H9 (cell line): ENCODE measurements around the gene ABHD8. TPM values are rescaled to one million over a fixed set of nuclear protein-coding genes. Genes with fewer than 3 reads are reported as not detected.

Experiments used
- DNase-seq: peaks from one replicate; pipeline ENCODE4 v3.0.0-alpha.2; 2017
- H2AFZ ChIP-seq: one replicate; pipeline ENCODE4 v1.6.1; 2013; ENCODE audit warnings: mild to moderate bottlenecking, low read length, control low read depth, moderate library complexity
- H2AK5ac ChIP-seq: 2 replicates; pipeline ENCODE4 v1.6.1; 2013; ENCODE audit warnings: low read length, control low read depth, mixed read lengths; ENCODE audit not compliant: insufficient read length
- H2BK120ac ChIP-seq: one replicate; pipeline ENCODE4 v1.6.1; 2013; ENCODE audit warnings: low read depth, mild to moderate bottlenecking, low read length, control low read depth, inconsistent platforms; ENCODE audit not compliant: poor library complexity, severe bottlenecking
- H2BK12ac ChIP-seq: 2 replicates; pipeline ENCODE4 v1.6.1; 2013; ENCODE audit warnings: low read length, control low read depth, mixed read lengths, low read depth; ENCODE audit not compliant: insufficient read length
- H2BK15ac ChIP-seq: 2 replicates; pipeline ENCODE4 v1.6.1; 2013; ENCODE audit warnings: low read depth, low read length, control low read depth
- H2BK20ac ChIP-seq: one replicate; pipeline ENCODE4 v1.6.1; 2013; ENCODE audit warnings: low read depth, mild to moderate bottlenecking, low read length, control low read depth, inconsistent platforms; ENCODE audit not compliant: poor library complexity, severe bottlenecking
- H2BK5ac ChIP-seq: 2 replicates; pipeline ENCODE4 v1.6.1; 2013; ENCODE audit warnings: low read length, control low read depth, mixed read lengths; ENCODE audit not compliant: insufficient read length
- H3K14ac ChIP-seq: 2 replicates; pipeline ENCODE4 v1.6.1; 2013; ENCODE audit warnings: low read length, control low read depth; ENCODE audit not compliant: insufficient read depth
- H3K18ac ChIP-seq: 2 replicates; pipeline ENCODE4 v1.6.1; 2013; ENCODE audit warnings: low read depth, mild to moderate bottlenecking, mixed read lengths, low read length, control low read depth; ENCODE audit not compliant: insufficient read length
- H3K23ac ChIP-seq: 2 replicates; pipeline ENCODE4 v1.6.1; 2013; ENCODE audit warnings: low read length, control low read depth, mixed read lengths, low read depth; ENCODE audit not compliant: insufficient read length
- H3K23me2 ChIP-seq: 2 replicates; pipeline ENCODE4 v1.6.1; 2013; ENCODE audit warnings: low read depth, mild to moderate bottlenecking, mixed read lengths, low read length, control low read depth; ENCODE audit not compliant: insufficient read length, poor library complexity, severe bottlenecking
- H3K27ac ChIP-seq: 2 replicates; pipeline ENCODE4 v1.5.1; 2013; ENCODE audit warnings: low read length, control low read depth, mixed read lengths, low read depth; ENCODE audit not compliant: insufficient read length
- H3K27me3 ChIP-seq: 2 replicates; pipeline ENCODE4 v1.6.1; 2013; ENCODE audit warnings: low read length, control low read depth, inconsistent platforms; ENCODE audit not compliant: insufficient read depth
- H3K4ac ChIP-seq: 2 replicates; pipeline ENCODE4 v1.6.1; 2013; ENCODE audit warnings: low read depth, mild to moderate bottlenecking, control low read depth, inconsistent platforms, low read length, moderate library complexity
- H3K4me1 ChIP-seq: 2 replicates; pipeline ENCODE4 v1.6.1; 2013; ENCODE audit warnings: low read length, control low read depth, inconsistent platforms; ENCODE audit not compliant: insufficient read depth
- H3K4me2 ChIP-seq: 2 replicates; pipeline ENCODE4 v1.6.1; 2013; ENCODE audit warnings: low read length, control low read depth, mixed read lengths; ENCODE audit not compliant: insufficient read length, insufficient read depth
- H3K56ac ChIP-seq: 2 replicates; pipeline ENCODE4 v1.6.1; 2013; ENCODE audit warnings: low read depth, mild to moderate bottlenecking, mixed read lengths, low read length, control low read depth; ENCODE audit not compliant: insufficient read length
- H3K79me1 ChIP-seq: 2 replicates; pipeline ENCODE4 v1.6.1; 2013; ENCODE audit warnings: low read depth, mild to moderate bottlenecking, moderate library complexity, low read length, control low read depth, inconsistent platforms; ENCODE audit not compliant: insufficient read depth, poor library complexity, severe bottlenecking
- H3K79me2 ChIP-seq: 2 replicates; pipeline ENCODE4 v1.6.1; 2013; ENCODE audit warnings: low read length, control low read depth, inconsistent platforms; ENCODE audit not compliant: insufficient read depth
- H3K9ac ChIP-seq: 2 replicates; pipeline ENCODE4 v1.6.1; 2013; ENCODE audit warnings: low read length, control low read depth, mixed read lengths; ENCODE audit not compliant: insufficient read length; ENCODE audit errors: extremely low read depth
- H3K9me3 ChIP-seq: one replicate; pipeline ENCODE4 v1.6.1; 2013; ENCODE audit warnings: low read depth, low read length, inconsistent platforms; ENCODE audit not compliant: control insufficient read depth
- H3T11ph ChIP-seq: one replicate; pipeline ENCODE4 v1.6.1; 2013; ENCODE audit warnings: mild to moderate bottlenecking, low read length, control low read depth, inconsistent platforms
- H4K20me1 ChIP-seq: one replicate; pipeline ENCODE4 v1.6.1; 2013; ENCODE audit not compliant: control insufficient read depth, insufficient read length, insufficient read depth
- H4K5ac ChIP-seq: 2 replicates; pipeline ENCODE4 v1.6.1; 2013; ENCODE audit warnings: low read depth, mild to moderate bottlenecking, mixed read lengths, low read length, control low read depth; ENCODE audit not compliant: insufficient read length
- H4K8ac ChIP-seq: replicated peaks from 2 replicates; pipeline ENCODE4 v1.6.1; 2013; ENCODE audit warnings: low read length, control low read depth, mixed read lengths, low read depth; ENCODE audit not compliant: insufficient read length
- H4K91ac ChIP-seq: 2 replicates; pipeline ENCODE4 v1.6.1; 2013; ENCODE audit warnings: low read depth, mild to moderate bottlenecking, moderate library complexity, mixed read lengths, low read length, control low read depth; ENCODE audit not compliant: insufficient read length
- H3K27ac Mint-ChIP-seq, 3 experiments: 2 replicates in 2 of 3; 3 replicates in 1 of 3; pipeline ENCODE4 v1.8.0; 2020 to 2021; ENCODE audit warnings: mixed read lengths in 3 of 3, mild to moderate bottlenecking in 1 of 3, moderate library complexity in 1 of 3
- H3K27me3 Mint-ChIP-seq: 2 replicates; pipeline ENCODE4 v1.8.0; 2021; ENCODE audit warnings: low read depth, mild to moderate bottlenecking, moderate library complexity, mixed read lengths
- H3K36me3 Mint-ChIP-seq, 3 experiments: 2 replicates in 2 of 3; 3 replicates in 1 of 3; pipeline ENCODE4 v1.8.0; 2020 to 2021; ENCODE audit warnings: low read depth in 3 of 3, mixed read lengths in 3 of 3; ENCODE audit not compliant: insufficient read depth in 1 of 3
- H3K4me1 Mint-ChIP-seq, 2 experiments: 2 replicates each; pipeline ENCODE4 v1.8.0; 2020; ENCODE audit warnings: mixed read lengths in 2 of 2
- H3K4me3 Mint-ChIP-seq, 2 experiments: 2 replicates in 1 of 2; 3 replicates in 1 of 2; pipeline ENCODE4 v1.8.0; 2020 to 2021; ENCODE audit warnings: mild to moderate bottlenecking in 2 of 2, mixed read lengths in 2 of 2, moderate library complexity in 1 of 2
- H3K9me3 Mint-ChIP-seq, 2 experiments: 2 replicates in 1 of 2; 3 replicates in 1 of 2; pipeline ENCODE4 v1.8.0; 2020; ENCODE audit warnings: mild to moderate bottlenecking in 2 of 2, mixed read lengths in 2 of 2, moderate library complexity in 1 of 2
- CTCF ChIP-seq: fragments of 200-600 bp; sonication (generic); conservative IDR thresholded peaks from 3 replicates; pipeline ENCODE4 v1.8.0; 2021; ENCODE audit warnings: antibody characterized with exemption, mild to moderate bottlenecking
- WGBS: extraction: QIAGEN DNeasy Blood & Tissue Kit; methylation state at CpG from one replicate; pipeline ENCODE4 v1.1.7; 2013; ENCODE audit warnings: missing lambda C conversion rate, low lambda C conversion rate, mixed read lengths; ENCODE audit not compliant: insufficient read length; ENCODE audit errors: extremely low coverage; 5-methylcytosine and 5-hydroxymethylcytosine counted together
- total RNA-seq: library from RNA; stranded (reverse); gene quantifications from 2 replicates; pipeline ENCODE4 v1.2.1, GENCODE V29; 2021

The ABHD8 gene
- total RNA-seq, 1 experiment from 2014 or later, result 11.7 TPM

DNA sequence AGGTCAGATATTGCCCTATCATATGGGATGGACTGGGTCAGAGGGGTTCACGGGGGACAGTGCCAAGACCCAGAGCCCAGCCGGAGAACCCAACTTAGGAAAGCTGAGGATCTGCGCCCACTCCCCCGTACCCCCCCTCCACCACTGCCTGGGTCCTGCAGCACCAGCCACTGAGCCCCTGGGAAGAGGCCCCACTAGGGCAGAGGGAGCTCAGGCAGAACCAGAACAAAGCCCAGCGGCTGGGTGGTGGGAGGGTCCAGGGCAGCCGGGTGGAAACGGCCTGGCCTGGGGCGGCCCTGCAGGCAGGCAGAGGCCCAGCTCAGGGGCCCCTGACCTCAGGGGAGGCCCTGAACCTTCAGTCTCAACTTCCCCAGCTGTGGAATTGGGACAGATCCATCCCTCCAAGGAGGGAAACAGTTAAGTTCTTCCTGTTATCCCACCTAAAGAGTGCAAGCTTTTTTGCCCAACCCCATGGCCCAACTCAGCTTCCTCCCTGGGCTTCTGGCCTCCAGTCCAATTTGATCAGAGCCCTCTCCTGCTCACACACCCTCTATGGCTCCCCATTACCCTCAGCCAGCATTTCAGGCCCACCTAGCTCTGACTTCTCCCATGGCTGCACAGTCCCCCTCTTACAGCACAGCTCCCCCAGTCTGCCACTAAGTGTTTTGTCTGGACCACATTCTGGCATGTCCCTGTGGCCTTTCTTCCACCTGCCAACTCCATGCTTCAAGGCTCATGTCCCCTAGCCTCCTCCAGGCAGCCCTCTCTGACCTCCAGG, 60.6 kb downstream of the ABHD8 start:
- no peak overlapping the region for H2BK5ac ChIP-seq
- H2BK15ac ChIP-seq, result no peak overlapping the region
- no peak overlapping the region for H3K56ac ChIP-seq
- no peak overlapping the region for H4K91ac ChIP-seq
- peaks cover 26% of the 10 kb centered on the region; the same call in 1 of the 2 replicates for H3K79me2 ChIP-seq
- no peak overlapping the region for H2BK12ac ChIP-seq
- H2AFZ ChIP-seq, result no peak overlapping the region
- H3K4me1 ChIP-seq, result peaks cover 2% of the 10 kb centered on the region; the same call in 1 of the 2 replicates
- no peak for DNase-seq
- H2BK20ac ChIP-seq, result no peak overlapping the region
- H3K27ac ChIP-seq, result no peak overlapping the region
- H3K23me2 ChIP-seq, result peaks cover 17% of the 10 kb centered on the region
- H3T11ph ChIP-seq, result no peak overlapping the region
- Mint-ChIP-seq H3K4me3 (peak overlapping the region; percentile 91 to 95), H3K4me1 (peaks cover 31 to 35% of the 10 kb centered on the region in 2 experiments), H3K9me3 (peaks cover 0 to 3% of the 10 kb centered on the region in 2 experiments; a peak in 1 of 5 replicates), H3K27me3 (peaks cover 2% of the 10 kb centered on the region; the same call in 1 of the 2 replicates), H3K27ac (peak overlapping the region; percentile 81 to 97 (median 89); a peak in 5 of 7 replicates), H3K36me3 (peaks cover 4 to 35% (median 30%) of the 10 kb centered on the region in 3 experiments)
- peaks cover 3% of the 10 kb centered on the region for H3K79me1 ChIP-seq
- no peak overlapping the region for H3K18ac ChIP-seq
- TF ChIP-seq CTCF, result no peak
- WGBS, result no CpG with 5 or more reads among the region's 8 CpGs
- no peak overlapping the region for H3K4ac ChIP-seq
- no peak overlapping the region for H4K5ac ChIP-seq
- H3K27me3 ChIP-seq, result no peaks in the 10 kb centered on the region
- no peak overlapping the region for H3K9ac ChIP-seq
- H4K20me1 ChIP-seq, result no peaks in the 10 kb centered on the region
- H2AK5ac ChIP-seq, result no peak overlapping the region
- no peaks in the 10 kb centered on the region for H3K9me3 ChIP-seq
- no peak overlapping the region for H3K23ac ChIP-seq
- H4K8ac ChIP-seq, result no peak overlapping the region
- no peak overlapping the region for H2BK120ac ChIP-seq
- no peak overlapping the region; the same call in 1 of the 2 replicates for H3K14ac ChIP-seq
- H3K4me2 ChIP-seq, result peak overlapping the region; percentile 63

Other genes starting within 250 kb of the ABHD8 start
- 27.8 and 29.4 TPM in 2 replicates for gene HAUS8, start 228.0 kb downstream of the ABHD8 start, total RNA-seq
- gene MYO9B, start 227.6 kb downstream of the ABHD8 start, total RNA-seq, result 58.5 and 58.6 TPM in 2 replicates
- 14.8 and 16.2 TPM in 2 replicates for gene USE1, start 88.1 kb downstream of the ABHD8 start, total RNA-seq
- gene OCEL1, start 77.2 kb downstream of the ABHD8 start, total RNA-seq, result 25.7 and 26.4 TPM in 2 replicates
- gene NR2F6, start 57.5 kb downstream of the ABHD8 start, total RNA-seq, result 134 and 137 TPM in 2 replicates
- 6.4 and 6.7 TPM in 2 replicates for gene USHBP1, start 38.7 kb downstream of the ABHD8 start, total RNA-seq
- 125 and 130 TPM in 2 replicates for gene BABAM1, start 36.0 kb downstream of the ABHD8 start, total RNA-seq
- 15.0 and 16.5 TPM in 2 replicates for gene ANKLE1, start 21.5 kb downstream of the ABHD8 start, total RNA-seq
- gene MRPL34, start 2.4 kb upstream of the ABHD8 start, total RNA-seq, result 84.6 and 93.6 TPM in 2 replicates
- 42.3 and 45.7 TPM in 2 replicates for gene DDA1, start 6.1 kb upstream of the ABHD8 start, total RNA-seq
- 18.9 and 21.9 TPM in 2 replicates for gene ANO8, start 31.4 kb upstream of the ABHD8 start, total RNA-seq
- gene GTPBP3, start 34.1 kb upstream of the ABHD8 start, total RNA-seq, result 62.9 and 71.3 TPM in 2 replicates
- not detected in 2 replicates for gene PLVAP, start 73.9 kb upstream of the ABHD8 start, total RNA-seq
- gene CCDC194, start 90.8 kb upstream of the ABHD8 start, total RNA-seq, result 0.68 and 0.75 TPM in 2 replicates
- gene BST2, start 102.2 kb upstream of the ABHD8 start, total RNA-seq, result 60.7 and 63.3 TPM in 2 replicates
- gene MVB12A, start 116.6 kb upstream of the ABHD8 start, total RNA-seq, result 49.7 and 50.4 TPM in 2 replicates
- 1.4 TPM in 2 replicates for gene TMEM221, start 145.2 kb upstream of the ABHD8 start, total RNA-seq
- gene NXNL1, start 157.5 kb upstream of the ABHD8 start, total RNA-seq, result not detected in 2 replicates
- 6.3 and 6.4 TPM in 2 replicates for gene SLC27A1, start 167.1 kb upstream of the ABHD8 start, total RNA-seq
- 73.1 and 76.0 TPM in 2 replicates for gene PGLS, start 208.2 kb upstream of the ABHD8 start, total RNA-seq